HEK293 (cell line): Measurements from ENCODE around the gene TAS1R3.

Source experiments
- BCL11B ChIP-seq: fragments of 450-650 bp; formaldehyde crosslinking; IDR thresholded peaks from 2 replicates; pipeline ENCODE4 v1.5.1; 2016; ENCODE audit warnings: low read depth, missing biosample characterization, missing genetic modification characterization
- PATZ1 ChIP-seq: fragments of 450-650 bp; formaldehyde crosslinking; IDR thresholded peaks from 2 replicates; pipeline ENCODE4 v1.5.1; 2016; ENCODE audit warnings: missing biosample characterization, missing genetic modification characterization
- SALL2 ChIP-seq: fragments of 450-650 bp; formaldehyde crosslinking; IDR thresholded peaks from 2 replicates; pipeline ENCODE4 v1.5.0; 2017; ENCODE audit warnings: missing biosample characterization, mild to moderate bottlenecking, missing genetic modification characterization, borderline replicate concordance
- ZNF335 ChIP-seq: fragments of 450-650 bp; formaldehyde crosslinking; conservative IDR thresholded peaks from 2 replicates; pipeline ENCODE4 v1.5.1; 2016; ENCODE audit warnings: missing biosample characterization, missing genetic modification characterization
- ZNF354C ChIP-seq: fragments of 450-650 bp; formaldehyde crosslinking; IDR thresholded peaks from 2 replicates; pipeline ENCODE4 v1.5.1; 2016; ENCODE audit warnings: missing biosample characterization, missing genetic modification characterization, low read depth, borderline replicate concordance
- ZNF530 ChIP-seq: fragments of 450-650 bp; formaldehyde crosslinking; IDR thresholded peaks from 2 replicates; pipeline ENCODE4 v1.5.1; 2016; ENCODE audit warnings: low read depth, missing biosample characterization, missing genetic modification characterization

GRCh38 chr1:1353389-1354151, 22.5 kb downstream of the TAS1R3 start:
- TF ChIP-seq PATZ1 (tag by site-specific recombination) (peak; percentile 94), BCL11B (tag by site-specific recombination) (no peak), ZNF354C (tag by site-specific recombination) (no peak), ZNF335 (peak; percentile 85), ZNF530 (tag by site-specific recombination) (no peak), SALL2 (tag by site-specific recombination) (no peak)
